Muscle of back (tissue), 11 donors: ENCODE results near the gene ACTN3. TPM values are rescaled to one million over a fixed set of nuclear protein-coding genes. Genes with fewer than 3 reads are reported as not detected.
"Not testable (repeated sequence)": the region's sequence is repeated elsewhere in the genome, so short reads cannot be mapped to it uniquely, and the experiment has no call there.

Experiments
- DNase-seq, 3 donors: peaks; one replicate each; pipeline versions ENCODE4 v3.0.0 to v3.0.0-alpha.2; 2013
- polyA plus RNA-seq, 10 donors: library from polyadenylated mRNA; unstranded; fragments of 120-200 nt; gene quantifications; one replicate each; pipeline ENCODE4 v1.2.1, GENCODE V29; 2013; ENCODE audit not compliant: insufficient read length in 10 of 10

ACTN3 gene
- polyA plus RNA-seq, 10 donors, result 6.4 to 159 (median 82.9) TPM

DNA sequence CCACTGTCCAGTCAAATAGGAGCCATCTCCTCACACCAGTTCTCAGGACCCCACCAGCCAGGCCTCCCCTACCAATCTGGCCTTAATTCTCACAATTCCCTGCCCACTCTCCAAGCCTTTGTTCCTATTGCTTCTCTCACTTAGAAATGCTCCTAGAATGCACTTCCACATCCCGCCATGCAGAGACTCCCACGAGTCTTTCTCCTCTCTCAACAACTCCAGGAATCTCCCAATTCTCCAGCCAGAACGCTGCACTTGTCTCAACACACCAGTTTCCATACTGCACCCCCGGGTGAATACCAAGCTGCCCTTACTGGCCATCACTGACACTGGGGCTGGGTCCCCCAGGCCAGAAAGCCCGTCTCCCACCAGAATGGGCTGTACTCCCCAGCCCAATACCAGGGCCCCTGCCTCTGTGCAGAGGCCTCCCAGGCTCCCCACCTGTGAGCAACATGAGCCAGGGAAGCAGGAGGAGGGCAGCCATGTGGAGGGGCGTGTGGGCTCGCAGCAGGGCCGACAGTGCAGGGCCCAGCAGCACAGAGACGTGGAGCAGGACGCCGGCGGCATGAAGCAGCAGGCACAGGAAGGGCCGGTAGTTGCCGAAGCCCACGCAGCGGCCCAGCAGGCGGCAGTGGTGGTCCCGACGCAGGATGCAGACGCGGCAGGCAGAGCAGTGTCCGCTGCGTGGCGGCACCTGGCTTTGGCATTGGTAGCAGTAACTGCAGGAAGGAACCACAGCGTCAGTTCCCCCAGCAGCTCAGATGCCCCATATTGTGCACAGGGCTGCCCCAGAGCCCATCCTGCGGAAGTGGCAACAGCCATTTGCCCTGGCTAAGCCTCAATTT, 3.2 kb upstream of the ACTN3 start:
- DNase-seq, result peak; percentile 32 to 79 (median 61)

DNA sequence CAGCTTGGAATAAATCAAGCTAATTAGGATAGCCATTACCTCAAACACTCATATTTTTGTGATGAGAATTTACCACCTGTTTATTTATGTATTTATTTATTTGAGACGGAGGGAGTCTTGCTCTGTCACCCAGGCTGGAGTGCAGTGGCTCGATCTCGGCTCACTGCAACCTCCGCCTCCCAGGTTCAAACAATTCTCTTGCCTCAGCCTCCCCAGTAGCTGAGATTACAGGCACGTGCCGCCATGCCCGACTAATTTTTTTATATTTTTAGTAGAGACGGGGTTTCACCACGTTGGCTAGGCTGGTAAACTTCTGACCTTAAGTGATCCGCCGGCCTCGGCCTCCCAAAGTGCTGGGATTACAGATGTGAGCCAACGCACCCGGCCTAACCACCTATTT, 1.8 kb upstream of the ACTN3 start:
- not testable (repeated sequence) for DNase-seq

DNA sequence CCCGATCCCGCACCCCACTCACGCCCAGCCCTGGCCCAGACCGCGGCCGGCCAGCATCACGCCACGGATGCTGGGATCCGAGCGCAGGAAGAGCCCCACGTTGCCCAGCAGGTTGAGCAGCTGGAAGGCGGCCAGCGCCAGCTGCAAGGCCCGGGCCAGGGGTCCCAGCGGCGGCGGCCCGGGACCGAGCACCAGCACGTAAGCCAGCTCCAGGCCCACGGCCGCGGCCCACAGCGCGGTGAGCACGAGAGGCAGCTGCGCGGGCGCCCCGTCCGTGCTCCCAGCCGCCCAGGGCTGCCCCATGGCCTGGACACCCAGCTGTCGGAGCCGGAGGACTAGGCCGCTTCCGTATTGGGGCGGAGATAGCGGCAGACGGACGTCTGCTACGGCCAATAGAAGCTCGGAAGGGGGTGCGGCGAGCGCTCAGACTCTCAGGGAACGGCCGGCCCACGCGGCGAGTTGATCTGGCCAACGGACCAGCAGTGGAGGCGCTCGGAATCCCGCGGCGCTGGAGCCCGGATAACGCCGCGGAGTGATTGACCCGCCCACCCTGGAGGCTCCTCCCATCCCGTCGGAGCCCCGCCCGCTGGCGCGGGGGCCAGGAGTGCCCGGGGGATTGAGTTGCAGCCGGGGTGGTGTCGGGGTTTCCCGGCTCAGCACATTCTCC, 869 bp upstream of the ACTN3 start, which contains the start of gene ZDHHC24:
Gene ZDHHC24 (minus strand): TSS at position 348 of the 667 bp plus-strand sequence. CDS start 45 bp downstream, at position 303.
- peak; percentile 96 to 97 (median 97) for DNase-seq

DNA sequence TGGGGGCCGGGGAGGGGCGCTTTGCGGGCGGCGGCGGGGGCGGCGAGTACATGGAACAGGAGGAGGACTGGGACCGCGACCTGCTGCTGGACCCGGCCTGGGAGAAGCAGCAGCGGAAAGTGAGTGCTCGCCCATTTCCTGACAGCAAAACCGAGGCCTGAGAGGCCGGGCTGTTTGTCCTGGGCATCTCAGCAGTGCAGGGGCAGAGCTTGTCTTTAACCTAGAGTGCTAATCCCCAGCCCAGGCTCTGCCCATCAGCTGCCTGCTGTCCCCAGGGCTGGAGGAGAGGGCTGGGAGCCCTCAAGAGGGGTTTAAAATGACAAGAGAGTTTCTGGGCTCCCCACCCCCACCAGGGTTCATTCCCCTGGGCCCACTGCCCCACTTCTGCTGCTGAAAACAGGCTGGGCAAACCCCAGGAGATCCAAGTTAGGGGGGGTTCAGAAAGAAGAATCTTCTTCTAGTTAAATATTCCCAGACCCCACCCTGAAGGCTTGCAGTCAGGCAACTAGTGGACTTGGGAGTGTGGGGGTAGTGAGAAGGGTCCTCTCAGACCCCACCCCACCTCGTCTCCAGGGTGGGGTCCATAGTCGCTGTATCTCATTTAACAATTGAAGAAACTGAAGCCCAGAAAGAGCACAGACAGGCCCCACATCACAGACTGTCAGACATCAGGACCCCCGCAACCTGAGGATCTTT, 411 bp downstream of the ACTN3 start:
- peak in 1 of 3 donors; percentile 8 for DNase-seq

DNA sequence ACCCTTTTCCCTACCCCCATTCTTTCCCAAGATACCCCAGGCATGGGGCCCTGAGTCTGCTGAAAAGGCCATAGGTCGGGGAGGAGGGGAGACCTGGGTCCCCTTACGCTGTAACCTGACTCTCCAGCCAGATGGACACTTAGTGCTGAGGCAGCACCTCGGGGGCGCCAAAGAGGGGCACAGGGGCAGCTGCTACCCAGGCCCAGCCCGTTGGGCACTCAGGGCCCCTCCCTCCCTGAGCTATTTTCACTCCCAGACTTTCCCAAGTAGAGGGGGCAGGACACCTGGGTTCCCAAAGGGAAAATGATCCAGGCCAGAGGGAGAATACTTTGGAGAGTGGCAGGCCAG, 933 bp downstream of the ACTN3 start:
- peak; percentile 39 to 45 (median 45) for DNase-seq

DNA sequence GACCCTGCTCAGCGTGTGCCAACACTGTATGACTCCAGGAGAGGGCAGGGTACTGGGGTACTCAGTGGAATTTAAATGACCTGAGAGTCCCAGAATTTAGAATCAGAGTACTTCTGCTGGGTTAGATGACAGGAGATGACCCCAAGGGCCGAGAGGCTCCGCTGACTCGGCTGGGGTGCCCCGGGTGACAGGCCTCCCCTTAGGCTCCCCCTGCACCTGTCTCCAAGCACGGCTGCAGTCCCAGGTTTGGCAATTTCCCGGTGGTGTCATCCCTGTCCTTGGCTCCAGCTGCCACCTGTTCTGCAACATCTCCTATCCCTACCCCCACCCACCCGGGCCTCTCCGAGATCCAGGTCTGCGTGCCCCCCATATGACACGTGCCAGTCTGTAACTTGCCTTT, 1.3 kb downstream of the ACTN3 start:
- DNase-seq, result peak in 2 of 3 donors; percentile 41 to 42

DNA sequence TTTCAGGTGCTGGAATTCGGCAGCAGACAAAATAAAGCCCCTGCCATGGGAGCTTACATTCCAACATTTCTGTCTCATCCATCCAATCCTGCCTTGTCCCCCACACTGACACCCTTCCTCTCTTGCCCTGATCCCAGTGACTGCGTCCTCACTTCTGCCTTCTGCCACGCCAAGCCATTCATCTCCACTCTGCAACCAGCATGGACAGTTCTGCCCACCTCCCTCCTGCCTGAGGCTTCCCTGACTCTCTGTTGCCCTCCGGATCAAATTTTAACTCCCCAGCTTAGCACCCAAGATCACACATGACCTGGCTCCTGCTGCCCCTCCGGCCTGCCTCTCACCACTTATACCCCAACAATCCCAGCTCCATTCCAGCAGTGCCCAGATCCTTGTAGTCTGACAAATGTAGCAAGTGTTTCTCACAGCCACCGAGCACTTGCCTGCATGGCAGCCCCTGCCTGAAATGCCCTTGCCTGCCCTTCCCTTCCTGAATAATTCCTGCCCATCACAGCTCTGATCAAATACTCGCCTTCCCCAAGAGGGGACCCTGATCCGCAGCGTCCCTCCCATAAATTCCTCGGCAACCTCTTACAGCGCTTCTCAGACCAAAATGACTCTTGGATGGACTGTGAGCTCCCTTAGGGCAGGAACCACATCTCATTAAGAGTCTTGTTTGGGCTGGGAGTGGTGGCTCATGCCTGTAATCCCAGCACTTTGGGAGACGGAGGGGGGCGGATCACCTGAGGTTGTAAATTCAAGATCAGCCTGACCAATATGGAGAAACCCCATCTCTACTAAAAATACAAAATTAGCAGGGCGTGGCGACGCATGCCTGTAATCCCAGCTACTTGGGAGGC, 2.3 kb downstream of the ACTN3 start:
- DNase-seq, result no peak

DNA sequence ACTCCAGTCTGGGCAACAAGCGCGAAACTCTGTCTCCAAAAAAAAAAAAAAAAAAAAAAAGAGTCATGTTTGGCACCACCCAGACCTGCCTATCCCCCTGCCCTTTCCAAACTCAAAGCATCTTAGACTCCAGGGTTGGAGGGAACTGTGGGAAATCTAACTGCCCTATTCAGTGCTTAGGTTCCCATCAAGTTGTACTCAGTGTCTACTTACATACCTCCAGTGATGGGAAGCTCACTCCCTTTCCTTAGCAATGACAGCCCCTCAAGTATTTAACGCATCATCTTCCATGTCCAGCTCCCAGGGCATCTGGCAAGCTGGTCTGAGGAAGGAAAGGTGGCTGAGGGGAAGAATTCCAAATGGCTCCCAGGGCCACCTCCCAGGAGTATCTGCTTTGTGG, 3.0 kb downstream of the ACTN3 start:
- DNase-seq, result no peak

DNA sequence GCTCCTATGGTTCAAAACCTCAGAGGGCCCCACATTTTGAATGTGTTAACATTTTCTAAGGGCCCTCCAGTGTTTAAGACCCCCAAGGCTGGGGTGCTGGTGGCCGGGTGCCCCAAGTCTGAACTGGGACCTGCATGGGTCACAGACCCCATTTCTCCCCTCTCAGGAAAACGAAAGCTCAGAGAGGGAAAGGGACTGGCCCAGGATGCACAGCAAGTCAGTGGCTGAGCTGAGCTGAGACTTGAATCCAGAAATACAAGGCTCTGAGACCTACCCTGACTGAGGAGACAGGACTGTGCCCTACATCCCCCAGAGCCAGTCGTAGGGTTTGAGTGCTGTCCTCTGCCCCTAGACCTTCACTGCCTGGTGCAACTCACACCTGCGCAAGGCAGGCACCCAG, 4.2 kb downstream of the ACTN3 start:
- no peak for DNase-seq

DNA sequence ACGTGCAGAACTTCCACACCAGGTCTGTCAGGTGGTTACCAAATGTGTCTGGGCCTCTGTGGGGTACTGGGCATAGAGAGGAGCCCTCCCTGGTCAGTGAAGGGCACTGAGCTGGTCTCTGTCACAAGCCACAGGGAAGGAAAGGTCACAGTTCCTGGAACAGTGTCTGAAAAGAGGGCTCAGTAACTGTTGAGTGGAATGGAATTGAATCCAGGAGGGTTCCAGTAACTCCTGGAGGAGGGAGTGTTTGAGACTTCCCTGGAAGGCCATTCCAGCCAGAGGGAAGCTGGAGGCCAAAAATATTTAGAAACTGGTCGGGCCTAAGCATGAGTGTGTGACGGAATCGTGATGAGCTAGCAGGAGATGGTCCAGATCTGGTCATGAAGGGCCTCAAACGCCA, 7.9 kb downstream of the ACTN3 start:
- DNase-seq, result no peak

DNA sequence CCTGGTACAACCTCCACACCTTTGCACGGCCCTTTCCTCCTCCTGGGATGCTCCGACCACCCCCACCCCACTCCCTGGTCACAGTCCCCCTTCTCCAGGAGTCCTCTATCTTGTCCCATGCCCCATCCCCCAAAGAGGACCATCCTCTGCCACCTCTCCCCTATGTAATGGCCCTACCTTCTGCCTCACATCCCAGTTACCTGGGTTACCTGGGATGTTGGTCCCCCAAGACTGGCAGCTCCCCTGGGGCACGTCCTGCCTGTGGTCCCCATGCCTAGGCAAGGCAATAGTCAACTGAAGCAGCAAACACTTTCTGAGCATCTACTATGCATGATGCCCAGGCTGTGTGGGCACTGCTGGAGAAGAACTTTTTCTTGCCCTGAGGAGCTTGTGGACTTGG, 8.7 kb downstream of the ACTN3 start:
- no peak for DNase-seq

DNA sequence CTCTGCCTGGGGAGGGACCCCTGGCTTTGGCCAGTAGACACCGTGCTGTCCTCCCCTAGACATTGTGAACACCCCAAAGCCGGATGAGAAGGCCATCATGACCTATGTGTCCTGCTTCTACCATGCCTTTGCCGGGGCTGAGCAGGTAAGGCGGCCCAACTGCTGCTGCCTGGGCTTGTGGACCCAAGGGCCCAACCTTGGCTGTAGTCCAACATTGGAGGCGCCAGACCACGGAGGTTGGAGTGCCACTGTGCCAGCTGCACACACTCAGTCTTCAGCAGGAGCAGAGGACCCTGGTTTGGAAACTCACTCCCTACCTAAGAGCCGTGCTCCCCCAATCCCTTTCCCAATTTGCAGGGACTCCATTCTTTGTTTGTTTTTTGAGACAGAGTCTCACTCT, 9.4 kb downstream of the ACTN3 start:
- DNase-seq, result no peak

DNA sequence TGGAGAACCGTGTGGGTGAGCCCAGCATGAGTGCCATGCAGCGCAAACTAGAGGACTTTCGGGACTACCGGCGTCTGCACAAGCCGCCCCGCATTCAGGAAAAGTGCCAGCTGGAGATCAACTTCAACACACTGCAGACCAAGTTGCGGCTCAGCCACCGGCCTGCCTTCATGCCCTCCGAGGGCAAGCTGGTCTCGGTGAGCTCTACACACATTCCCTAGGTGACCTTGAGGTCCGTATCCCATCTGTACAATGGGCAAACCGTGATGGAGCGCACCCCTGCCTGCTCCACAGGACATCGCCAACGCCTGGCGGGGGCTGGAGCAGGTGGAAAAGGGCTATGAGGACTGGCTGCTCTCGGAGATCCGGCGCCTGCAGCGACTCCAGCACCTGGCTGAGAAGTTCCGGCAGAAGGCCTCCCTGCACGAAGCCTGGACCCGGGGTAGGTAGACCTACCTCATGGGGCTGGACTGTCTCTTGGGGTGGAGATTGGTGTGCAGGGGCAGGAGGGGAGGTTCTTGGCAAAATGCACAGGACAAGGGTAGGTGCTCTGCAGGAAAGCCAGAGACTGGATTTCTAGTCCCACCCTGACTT, 11.1 kb downstream of the ACTN3 start:
- no peak for DNase-seq

DNA sequence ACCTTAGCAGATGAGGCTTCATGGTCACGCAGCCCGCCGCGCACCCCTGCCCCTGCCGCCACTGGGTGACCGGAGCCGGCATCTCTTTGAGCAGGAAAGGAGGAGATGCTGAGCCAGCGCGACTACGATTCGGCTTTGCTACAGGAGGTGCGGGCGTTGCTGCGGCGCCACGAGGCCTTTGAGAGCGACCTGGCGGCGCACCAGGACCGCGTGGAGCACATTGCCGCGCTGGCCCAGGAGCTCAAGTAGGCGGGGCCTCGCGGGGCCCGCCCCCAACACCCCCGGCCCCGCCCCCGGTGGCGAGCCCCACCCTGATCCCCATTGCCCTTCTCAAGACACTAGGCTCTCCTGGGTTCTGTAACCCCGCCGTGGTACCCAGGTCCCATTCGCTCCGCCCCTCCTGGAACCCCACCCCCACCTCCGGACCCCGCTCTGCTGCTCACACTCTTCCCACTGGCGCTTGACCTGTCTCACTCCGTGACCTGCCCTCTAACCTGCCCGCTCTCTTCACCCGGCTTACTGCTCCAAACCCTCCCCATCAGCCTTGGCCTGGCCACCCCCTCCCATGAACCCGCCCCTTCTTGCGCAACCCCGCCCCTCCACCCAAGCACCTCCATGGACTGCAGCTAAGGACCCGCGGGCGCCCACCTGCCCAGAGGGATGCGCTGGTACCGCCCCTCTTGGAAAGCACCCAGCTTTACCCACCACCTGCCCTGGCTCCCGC, 12.6 kb downstream of the ACTN3 start:
- DNase-seq, result no peak

DNA sequence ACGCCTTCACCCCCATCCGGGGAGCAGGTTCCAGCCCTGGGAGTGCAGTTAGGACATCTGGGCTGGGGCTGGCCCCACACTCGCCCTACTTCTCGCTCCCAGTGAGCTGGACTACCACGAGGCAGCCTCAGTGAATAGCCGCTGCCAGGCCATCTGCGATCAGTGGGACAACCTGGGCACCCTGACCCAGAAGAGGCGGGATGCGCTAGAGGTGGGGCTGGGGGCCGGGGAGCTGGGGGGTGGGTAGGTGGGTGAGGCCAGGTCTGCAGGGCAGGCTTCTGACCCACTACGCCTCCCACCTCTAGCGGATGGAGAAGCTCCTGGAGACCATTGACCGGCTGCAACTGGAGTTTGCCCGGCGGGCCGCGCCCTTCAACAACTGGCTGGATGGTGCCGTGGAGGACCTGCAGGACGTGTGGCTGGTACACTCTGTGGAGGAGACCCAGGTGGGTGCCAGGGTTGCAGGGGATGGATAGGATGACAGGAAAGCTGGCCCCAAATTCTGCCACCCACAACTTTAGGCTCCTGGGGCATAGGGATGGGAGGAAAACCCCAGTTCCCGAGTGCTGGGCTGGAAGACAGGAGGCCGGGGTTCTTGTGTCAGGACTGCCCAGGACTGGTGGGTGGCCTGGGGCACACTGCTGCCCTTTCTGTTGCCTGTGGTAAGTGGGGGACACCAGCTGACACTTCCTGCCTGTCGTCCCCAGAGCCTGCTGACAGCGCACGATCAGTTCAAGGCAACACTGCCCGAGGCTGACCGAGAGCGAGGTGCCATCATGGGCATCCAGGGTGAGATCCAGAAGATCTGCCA, 13.4 kb downstream of the ACTN3 start:
- DNase-seq, result no peak

DNA sequence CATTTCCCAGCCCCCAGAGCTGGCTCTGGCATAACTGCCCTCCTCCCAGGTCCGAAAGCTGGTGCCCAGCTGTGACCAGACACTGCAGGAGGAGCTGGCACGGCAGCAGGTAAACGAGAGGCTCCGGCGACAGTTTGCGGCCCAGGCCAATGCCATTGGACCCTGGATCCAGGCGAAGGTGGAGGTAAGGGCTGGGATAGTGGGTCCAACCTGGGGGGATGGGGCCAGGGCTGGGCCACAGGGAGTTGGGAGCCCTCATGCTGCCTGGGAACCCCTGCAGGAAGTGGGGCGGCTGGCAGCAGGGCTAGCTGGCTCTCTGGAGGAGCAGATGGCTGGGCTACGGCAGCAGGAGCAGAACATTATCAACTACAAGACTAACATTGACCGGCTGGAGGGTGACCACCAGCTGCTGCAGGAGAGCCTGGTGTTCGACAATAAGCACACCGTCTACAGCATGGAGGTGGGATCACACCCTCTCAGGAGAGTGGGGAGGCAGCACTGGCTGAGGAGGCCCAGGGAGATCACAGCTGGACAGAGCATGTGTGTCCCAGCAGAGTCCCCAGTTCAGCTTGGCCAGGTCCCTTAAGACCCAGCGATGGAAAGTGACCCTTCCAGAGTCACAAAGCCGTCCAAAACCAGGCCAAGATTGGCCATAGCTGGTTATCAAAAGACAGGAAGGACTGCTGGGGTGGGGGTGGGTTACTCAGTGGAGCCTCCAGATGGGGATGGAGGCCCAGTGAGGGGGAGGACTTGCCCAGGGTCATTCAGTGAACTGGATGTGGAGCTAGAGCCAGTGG, 14.7 kb downstream of the ACTN3 start:
- DNase-seq, result no peak

DNA sequence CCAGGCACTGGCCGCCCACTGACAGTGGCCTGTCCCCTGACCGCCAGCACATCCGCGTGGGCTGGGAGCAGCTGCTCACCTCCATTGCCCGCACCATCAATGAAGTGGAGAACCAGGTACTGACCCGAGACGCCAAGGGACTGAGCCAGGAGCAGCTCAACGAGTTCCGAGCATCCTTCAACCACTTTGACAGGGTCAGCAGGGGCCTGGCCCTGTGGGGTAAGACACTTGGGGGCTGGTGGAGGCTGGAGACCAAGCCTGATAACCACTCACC, 15.2 kb downstream of the ACTN3 start:
- no peak for DNase-seq

DNA sequence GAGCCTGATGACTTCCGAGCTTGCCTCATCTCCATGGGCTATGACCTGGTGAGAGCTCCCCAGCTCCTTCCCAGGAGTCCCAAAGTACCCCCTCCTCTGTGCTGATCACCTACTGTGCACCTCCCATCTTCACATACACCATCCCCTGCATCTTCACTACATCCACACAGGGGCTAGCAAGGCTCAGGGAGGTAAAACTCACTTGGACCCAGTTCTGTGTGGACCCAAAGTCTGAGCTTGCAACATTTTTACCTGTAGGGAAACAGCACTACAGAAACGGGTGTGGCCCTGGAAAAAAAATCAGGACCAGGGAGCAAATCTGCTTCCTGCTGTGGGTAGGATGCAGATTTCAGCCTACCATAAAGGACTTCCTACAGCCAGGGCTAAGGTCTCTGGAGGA, 15.6 kb downstream of the ACTN3 start:
- DNase-seq, result no peak
